ENCODE measurements around the gene DAO. TPM values are rescaled to one million over a fixed set of nuclear protein-coding genes. Genes with fewer than 3 reads are reported as not detected.

Gene DAO
- total and polyA plus RNA-seq, 2 of the 4 experiments (the other 2 are of a cell fraction), result not detected

DNA sequence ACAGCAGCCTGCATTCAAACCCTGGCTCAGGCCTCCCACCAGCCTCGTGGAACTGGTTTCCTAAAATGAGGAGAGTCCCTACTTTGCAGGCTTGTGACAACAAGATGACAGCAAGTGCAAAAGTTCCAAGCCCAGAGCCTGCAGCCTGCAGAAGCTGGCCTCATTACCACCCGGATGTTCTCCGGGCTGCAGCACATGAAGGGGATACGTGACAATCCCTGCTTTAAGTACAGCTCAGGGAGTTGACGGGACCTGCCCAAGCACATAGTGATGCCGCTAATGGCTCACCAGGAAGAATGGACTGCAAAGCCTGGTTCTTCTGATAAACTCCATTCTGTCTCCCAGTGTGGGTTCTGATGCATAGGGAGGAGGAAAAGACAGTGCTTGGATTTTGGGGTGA, 37.5 kb upstream of the DAO start:
- H3K9ac ChIP-seq (ENCODE audit: low read depth, low read length), result no peak overlapping the region
- POLR2A ChIA-PET (ENCODE audit: unreplicated experiment), result no interaction called here
- H3K4me1 ChIP-seq (ENCODE audit: control insufficient read depth, insufficient read depth, low read length), result peaks cover 30% of the 10 kb centered on the region

More for the DNA sequence above, 37.5 kb upstream of the DAO start:
- intact Hi-C loops (cut with micrococcal nuclease), result no loop called here
- H3K14ac ChIP-seq (replicated peaks; ENCODE audit: low read depth, low read length), result peak overlapping the region; percentile 49
- peaks cover 49% of the 10 kb centered on the region for H3K36me3 ChIP-seq (ENCODE audit: control insufficient read depth, insufficient read depth, low read length)
- WGBS, 2 experiments (ENCODE audit: extremely low coverage in 2 of 2, insufficient read length in 1 of 2), result 80% methylated on average over 1 of the region's 6 CpGs; no CpG with 5 or more reads in 1 of the 2 experiments
- peak overlapping the region; percentile 39 for H3K27ac ChIP-seq (ENCODE audit: insufficient read depth, low read length)
- no peak overlapping the region for H2AK5ac ChIP-seq (ENCODE audit: low read depth, low read length)
- DNase-seq, result no peak
- H4K20me1 ChIP-seq (ENCODE audit: insufficient read depth, low read length), result peaks cover 12% of the 10 kb centered on the region; the same call in 1 of the 2 replicates
- H2AFZ ChIP-seq (replicated peaks; ENCODE audit: low read length, poor library complexity), result no peak overlapping the region
- H2BK120ac ChIP-seq (ENCODE audit: low read depth, low read length), result peak overlapping the region; percentile 66
- no peak overlapping the region for H3K4me3 ChIP-seq (ENCODE audit: insufficient read depth, low read depth, low read length)
- H3K9me3 ChIP-seq (ENCODE audit: control insufficient read depth, insufficient read depth, low read length), result no peaks in the 10 kb centered on the region
- no peak overlapping the region for H3K4me2 ChIP-seq (ENCODE audit: low read depth, low read length)
- ATAC-seq (ENCODE audit: low read depth), result no peak
- peak overlapping the region; percentile 58; the same call in 1 of the 2 replicates for H3K23ac ChIP-seq (ENCODE audit: low read depth, low read length)
- no peak; the same call in 1 of the 2 replicates for TF ChIP-seq POLR2A (IDR thresholded peaks at IDR 0.05; ENCODE audit: low read depth, low read length)
- no peak for TF ChIP-seq MAFK (IDR thresholded peaks at IDR 0.05; ENCODE audit: low read depth, low read length)
- TF ChIP-seq SMC3 (IDR thresholded peaks at IDR 0.05; ENCODE audit: low read depth, low read length), result no peak
- TF ChIP-seq FOS (IDR thresholded peaks at IDR 0.05; ENCODE audit: low read depth, low read length), result no peak
- TF ChIP-seq CEBPB (IDR thresholded peaks at IDR 0.05; ENCODE audit: low read depth, low read length), result no peak
- TF ChIP-seq, protein P1, sequence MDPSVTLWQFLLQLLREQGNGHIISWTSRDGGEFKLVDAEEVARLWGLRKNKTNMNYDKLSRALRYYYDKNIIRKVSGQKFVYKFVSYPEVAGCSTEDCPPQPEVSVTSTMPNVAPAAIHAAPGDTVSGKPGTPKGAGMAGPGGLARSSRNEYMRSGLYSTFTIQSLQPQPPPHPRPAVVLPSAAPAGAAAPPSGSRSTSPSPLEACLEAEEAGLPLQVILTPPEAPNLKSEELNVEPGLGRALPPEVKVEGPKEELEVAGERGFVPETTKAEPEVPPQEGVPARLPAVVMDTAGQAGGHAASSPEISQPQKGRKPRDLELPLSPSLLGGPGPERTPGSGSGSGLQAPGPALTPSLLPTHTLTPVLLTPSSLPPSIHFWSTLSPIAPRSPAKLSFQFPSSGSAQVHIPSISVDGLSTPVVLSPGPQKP (IDR thresholded peaks at IDR 0.05; ENCODE audit: borderline replicate concordance, low read depth, low read length), result no peak
- no peak for TF ChIP-seq MAZ (IDR thresholded peaks at IDR 0.05; ENCODE audit: borderline replicate concordance, low read depth, low read length)
- TF ChIP-seq, protein P2, sequence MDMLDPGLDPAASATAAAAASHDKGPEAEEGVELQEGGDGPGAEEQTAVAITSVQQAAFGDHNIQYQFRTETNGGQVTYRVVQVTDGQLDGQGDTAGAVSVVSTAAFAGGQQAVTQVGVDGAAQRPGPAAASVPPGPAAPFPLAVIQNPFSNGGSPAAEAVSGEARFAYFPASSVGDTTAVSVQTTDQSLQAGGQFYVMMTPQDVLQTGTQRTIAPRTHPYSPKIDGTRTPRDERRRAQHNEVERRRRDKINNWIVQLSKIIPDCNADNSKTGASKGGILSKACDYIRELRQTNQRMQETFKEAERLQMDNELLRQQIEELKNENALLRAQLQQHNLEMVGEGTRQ (IDR thresholded peaks at IDR 0.05; ENCODE audit: low read depth, low read length), result no peak
- no peak for TF ChIP-seq CHD1 (IDR thresholded peaks at IDR 0.05; ENCODE audit: low read depth, low read length)
- no peak for TF ChIP-seq BHLHE40 (IDR thresholded peaks at IDR 0.05; ENCODE audit: low read depth, low read length)
- no peak for TF ChIP-seq NFE2L2 (IDR thresholded peaks at IDR 0.05; ENCODE audit: low read depth, low read length)
- no peak for TF ChIP-seq RCOR1 (IDR thresholded peaks at IDR 0.05; ENCODE audit: insufficient replicate concordance, low read length)
- no peak for TF ChIP-seq RAD21 (IDR thresholded peaks at IDR 0.05; ENCODE audit: low read length)
- TF ChIP-seq MXI1 (IDR thresholded peaks at IDR 0.05; ENCODE audit: borderline replicate concordance, low read depth, low read length), result no peak
- TF ChIP-seq RFX5 (IDR thresholded peaks at IDR 0.05; ENCODE audit: low read depth, low read length), result no peak
- TF ChIP-seq, protein P3, sequence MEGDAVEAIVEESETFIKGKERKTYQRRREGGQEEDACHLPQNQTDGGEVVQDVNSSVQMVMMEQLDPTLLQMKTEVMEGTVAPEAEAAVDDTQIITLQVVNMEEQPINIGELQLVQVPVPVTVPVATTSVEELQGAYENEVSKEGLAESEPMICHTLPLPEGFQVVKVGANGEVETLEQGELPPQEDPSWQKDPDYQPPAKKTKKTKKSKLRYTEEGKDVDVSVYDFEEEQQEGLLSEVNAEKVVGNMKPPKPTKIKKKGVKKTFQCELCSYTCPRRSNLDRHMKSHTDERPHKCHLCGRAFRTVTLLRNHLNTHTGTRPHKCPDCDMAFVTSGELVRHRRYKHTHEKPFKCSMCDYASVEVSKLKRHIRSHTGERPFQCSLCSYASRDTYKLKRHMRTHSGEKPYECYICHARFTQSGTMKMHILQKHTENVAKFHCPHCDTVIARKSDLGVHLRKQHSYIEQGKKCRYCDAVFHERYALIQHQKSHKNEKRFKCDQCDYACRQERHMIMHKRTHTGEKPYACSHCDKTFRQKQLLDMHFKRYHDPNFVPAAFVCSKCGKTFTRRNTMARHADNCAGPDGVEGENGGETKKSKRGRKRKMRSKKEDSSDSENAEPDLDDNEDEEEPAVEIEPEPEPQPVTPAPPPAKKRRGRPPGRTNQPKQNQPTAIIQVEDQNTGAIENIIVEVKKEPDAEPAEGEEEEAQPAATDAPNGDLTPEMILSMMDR (conservative IDR thresholded peaks at IDR 0.05; ENCODE audit: low read depth, low read length), result no peak
- no peak overlapping the region; the same call in 1 of the 2 replicates for H4K5ac ChIP-seq (ENCODE audit: low read depth, low read length)
- CTCF ChIA-PET, result no interaction called here
- H3K9me1 ChIP-seq (ENCODE audit: insufficient read depth, low read length), result peaks cover 18% of the 10 kb centered on the region
- no TSS peak for BruUV-seq (replicated peaks)
- no peaks in the 10 kb centered on the region for H3K27me3 ChIP-seq (ENCODE audit: control insufficient read depth, insufficient read depth, low read length)
- H3K79me1 ChIP-seq (ENCODE audit: low read depth in 1 of 2, low read length in 2 of 2), result peaks cover 23 to 70% of the 10 kb centered on the region in 2 experiments
- peak overlapping the region; percentile 14 for H3K4ac ChIP-seq (ENCODE audit: low read depth, low read length)
- H2BK15ac ChIP-seq (ENCODE audit: low read depth, low read length), result no peak overlapping the region; the same call in 2 of the 3 replicates
- in situ Hi-C loops (cut with MboI; ENCODE audit: low sequenced_read_pairs), result no loop called here
- H3K56ac ChIP-seq (ENCODE audit: extremely low read depth, insufficient read depth, low read length), result no peak overlapping the region
- dilution Hi-C loops (cut with HindIII; ENCODE audit: low sequenced_read_pairs, unreplicated experiment), result no loop called here
- peak overlapping the region; percentile 28; the same call in 1 of the 2 replicates for H4K91ac ChIP-seq (ENCODE audit: insufficient read depth, low read depth, low read length)
- H4K8ac ChIP-seq (ENCODE audit: low read depth in 2 of 2, low read length in 2 of 2), result peak overlapping the region; percentile 33 to 64; a peak in 1 of 4 replicates
- no peak overlapping the region for H2AK9ac ChIP-seq (replicated peaks; ENCODE audit: low read depth, low read length, poor library complexity)
- no peak overlapping the region for H2BK20ac ChIP-seq (ENCODE audit: low read depth, low read length)
- H2BK5ac ChIP-seq (ENCODE audit: low read depth, low read length, poor library complexity, severe bottlenecking), result peak overlapping the region; percentile 16
- no peak overlapping the region for H3K18ac ChIP-seq (ENCODE audit: low read depth, low read length)

Data from IMR-90 (cell line).